ENCODE results near the gene GRIK4. TPM values are rescaled to one million over a fixed set of nuclear protein-coding genes. Genes with fewer than 3 reads are reported as not detected.

Gene GRIK4
- total and polyA plus RNA-seq, 9 of the 15 experiments (the other 6 are each of a cell fraction or from before 2014, with no cell fraction given): not detected

GRCh38 chr11:120484722-120485121, 26.8 kb upstream of the GRIK4 start:
- intact Hi-C loops (cut with micrococcal nuclease) (no loop called here), in situ Hi-C loops (cut with MboI) (no loop called here)
- 100% methylated on average over 3 of the region's 3 CpGs for WGBS (ENCODE audit: insufficient coverage, low coverage, missing lambda C conversion rate)
- H4K20me1 ChIP-seq (replicated peaks; ENCODE audit: control insufficient read depth, insufficient read depth, low read length): no peaks in the 10 kb centered on the region
- ChIA-PET POLR2A (interaction anchor here (0.7 kb wide), 1 partner anchor 12 kb away, joined by 3 read pairs; no protein-coding TSS in a partner anchor), CTCF (ENCODE audit: low intra/inter-chr PET ratio) (no interaction called here)
- no peaks in the 10 kb centered on the region for H3K27me3 ChIP-seq (ENCODE audit: control insufficient read depth in 2 of 2, insufficient read depth in 2 of 2, low read length in 2 of 2)
- peaks cover 52% of the 10 kb centered on the region for H3K36me3 ChIP-seq (ENCODE audit: control insufficient read depth, insufficient read depth, low read length)
- FAIRE-seq (no peak), ATAC-seq (no peak), DNase-seq (ENCODE audit: extremely low read depth in 1 of 4, low spot score in 3 of 4) (no peak)
- no peaks in the 10 kb centered on the region for H3K9me1 ChIP-seq (ENCODE audit: control insufficient read depth, insufficient read depth, low read length)
- no peak overlapping the region for H3K27ac ChIP-seq (ENCODE audit: extremely low read depth, low read depth, low read length)
- no peaks in the 10 kb centered on the region for H3K79me2 ChIP-seq (ENCODE audit: control insufficient read depth, insufficient read depth, low read length)
- no peak overlapping the region for H2AFZ ChIP-seq (ENCODE audit: low read depth, low read length)
- no TSS peak for BruUV-seq (replicated peaks)
- no peaks in the 10 kb centered on the region for H3K9me3 ChIP-seq (replicated peaks; ENCODE audit: control insufficient read depth, insufficient read depth, low read depth, low read length)
- no peaks in the 10 kb centered on the region for H3K4me1 ChIP-seq (replicated peaks in 1 of 2; ENCODE audit: control insufficient read depth in 2 of 2, insufficient read depth in 2 of 2, low read length in 2 of 2)
- H3K9ac ChIP-seq (ENCODE audit: insufficient read depth in 1 of 2, low read depth in 2 of 2, low read length in 2 of 2): no peak overlapping the region
- no peak for TF ChIP-seq ZNF445 (CRISPR knock-in tag; IDR thresholded peaks at IDR 0.05; ENCODE audit: low read depth)
- TF ChIP-seq RAD21 (CRISPR knock-in tag; conservative IDR thresholded peaks at IDR 0.05 in 1 of 2, IDR thresholded peaks at IDR 0.05 in 1 of 2): no peak
- TF ChIP-seq CTCFL (IDR thresholded peaks at IDR 0.05; ENCODE audit: borderline replicate concordance, insufficient read depth, low read depth, low read length, poor library complexity, severe bottlenecking): no peak
- no peak for TF ChIP-seq ZFP30 (CRISPR knock-in tag; IDR thresholded peaks at IDR 0.05; ENCODE audit: borderline replicate concordance)
- TF ChIP-seq SAFB2 (IDR thresholded peaks at IDR 0.05; ENCODE audit: borderline replicate concordance, low read depth, low read length, severe bottlenecking): no peak
- no peak for TF ChIP-seq POLR3A (IDR thresholded peaks at IDR 0.05; ENCODE audit: borderline replicate concordance, extremely low read depth, insufficient read depth, insufficient read length)
- TF ChIP-seq, protein P1, sequence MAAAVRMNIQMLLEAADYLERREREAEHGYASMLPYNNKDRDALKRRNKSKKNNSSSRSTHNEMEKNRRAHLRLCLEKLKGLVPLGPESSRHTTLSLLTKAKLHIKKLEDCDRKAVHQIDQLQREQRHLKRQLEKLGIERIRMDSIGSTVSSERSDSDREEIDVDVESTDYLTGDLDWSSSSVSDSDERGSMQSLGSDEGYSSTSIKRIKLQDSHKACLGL (CRISPR knock-in tag; IDR thresholded peaks at IDR 0.05; ENCODE audit: borderline replicate concordance, poor library complexity, severe bottlenecking): no peak
- TF ChIP-seq CBX8 (IDR thresholded peaks at IDR 0.05; ENCODE audit: borderline replicate concordance, extremely low read depth, low read depth, low read length, poor library complexity, severe bottlenecking): no peak
- TF ChIP-seq YY1 (IDR thresholded peaks at IDR 0.05; ENCODE audit: borderline replicate concordance in 1 of 3, control insufficient read depth in 1 of 3, extremely low read depth in 1 of 3, insufficient read depth in 3 of 3, insufficient read length in 1 of 3, insufficient replicate concordance in 2 of 3, low read depth in 1 of 3, low read length in 2 of 3): no peak
- no peak for TF ChIP-seq GABPB1 (CRISPR knock-in tag; IDR thresholded peaks at IDR 0.05)
- TF ChIP-seq SRSF7 (optimal IDR thresholded peaks at IDR 0.05; ENCODE audit: low read depth, low read length): no peak
- no peak for TF ChIP-seq NR2C1 (IDR thresholded peaks at IDR 0.05)
- TF ChIP-seq NR2C1 (tag; IDR thresholded peaks at IDR 0.05): no peak
- TF ChIP-seq, protein P2, sequence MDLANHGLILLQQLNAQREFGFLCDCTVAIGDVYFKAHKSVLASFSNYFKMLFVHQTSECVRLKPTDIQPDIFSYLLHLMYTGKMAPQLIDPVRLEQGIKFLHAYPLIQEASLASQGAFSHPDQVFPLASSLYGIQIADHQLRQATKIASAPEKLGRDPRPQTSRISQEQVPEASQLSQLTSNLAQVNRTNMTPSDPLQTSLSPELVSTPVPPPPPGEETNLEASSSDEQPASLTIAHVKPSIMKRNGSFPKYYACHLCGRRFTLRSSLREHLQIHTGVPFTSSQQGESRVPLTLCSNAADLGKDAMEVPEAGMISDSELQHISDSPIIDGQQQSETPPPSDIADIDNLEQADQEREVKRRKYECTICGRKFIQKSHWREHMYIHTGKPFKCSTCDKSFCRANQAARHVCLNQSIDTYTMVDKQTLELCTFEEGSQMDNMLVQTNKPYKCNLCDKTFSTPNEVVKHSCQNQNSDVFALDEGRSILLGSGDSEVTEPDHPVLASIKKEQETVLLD (IDR thresholded peaks at IDR 0.05): no peak
- H3K4me3 ChIP-seq: no peak overlapping the region
- no peak overlapping the region for H3K4me2 ChIP-seq (ENCODE audit: insufficient read depth, low read length)

Measured in K562 (cell line).